DOHH2 (cell line): Measurements from ENCODE around the gene ARF1.

Experiments used
- CTCF ChIP-seq: fragments of 200-600 bp; sonication (generic); IDR thresholded peaks from one replicate; pipeline ENCODE4 v1.5.1; 2014; ENCODE audit warnings: antibody characterized with exemption, mild to moderate bottlenecking, low read depth, low read length; ENCODE audit not compliant: poor library complexity, severe bottlenecking
- EZH2phosphoT487 ChIP-seq: fragments of 200-600 bp; sonication (generic); IDR thresholded peaks from 2 replicates; pipeline ENCODE4 v1.6.1; 2017; ENCODE audit warnings: borderline replicate concordance, mild to moderate bottlenecking, antibody characterized with exemption, low read length, moderate library complexity, mixed read lengths

- no peak for TF ChIP-seq CTCF
- TF ChIP-seq EZH2phosphoT487: no peak
These were observed 21.0 kb upstream of the ARF1 start for GRCh38 chr1:228061411-228062084.
